Measurements from ENCODE around the gene PTH1R. TPM values are rescaled to one million over a fixed set of nuclear protein-coding genes. Genes with fewer than 3 reads are reported as not detected.

PTH1R gene
- total RNA-seq, 5 donors from 2014 or later (not counting 1 experiment from before 2014, with no cell fraction given) = 0.32 TPM; not detected in 4

GRCh38 chr3:46925585-46925934 is 48.0 kb downstream of the PTH1R start:
- H3K9me3 ChIP-seq = no peaks in the 10 kb centered on the region
- ATAC-seq (replicated peaks in 1 of 4) (no peak), DNase-seq (no peak)
- H3K4me1 ChIP-seq (ENCODE audit: control insufficient read depth in 1 of 2, extremely low read depth in 1 of 2, insufficient read depth in 2 of 2, low read length in 2 of 2) = peaks cover 7 to 65% of the 10 kb centered on the region in 2 experiments
- Mint-ChIP-seq H3K27ac (peak overlapping the region in 1 of 2 donors; percentile 27), H3K27me3 (no peaks in the 10 kb centered on the region), H3K4me1 (peaks cover 46 to 62% (median 51%) of the 10 kb centered on the region in 3 donors), H3K9me3 (peaks cover 0 to 10% (median 5%) of the 10 kb centered on the region in 3 donors), H3K4me3 (no peak overlapping the region), H3K36me3 (peaks cover 55% of the 10 kb centered on the region)
- 89% methylated on average over 4 of the region's 5 CpGs for WGBS (ENCODE audit: insufficient coverage)
- no peak overlapping the region for H3K4me3 ChIP-seq (ENCODE audit: control insufficient read depth in 1 of 2, extremely low read depth in 1 of 2, low read length in 1 of 2)
- no peak overlapping the region for H3K27ac ChIP-seq (ENCODE audit: low read length)
- no peaks in the 10 kb centered on the region for H3K27me3 ChIP-seq (replicated peaks in 1 of 2; ENCODE audit: control insufficient read depth in 2 of 2, extremely low read depth in 1 of 2, insufficient read depth in 2 of 2, low read length in 1 of 2)
- CTCF ChIA-PET = no interaction called here
- peaks cover 23 to 59% of the 10 kb centered on the region in 2 donors for H3K36me3 ChIP-seq (ENCODE audit: control insufficient read depth in 2 of 2, extremely low read depth in 1 of 2, insufficient read depth in 1 of 2, low read length in 1 of 2)
- POLR2A ChIA-PET = no interaction called here

DNA sequence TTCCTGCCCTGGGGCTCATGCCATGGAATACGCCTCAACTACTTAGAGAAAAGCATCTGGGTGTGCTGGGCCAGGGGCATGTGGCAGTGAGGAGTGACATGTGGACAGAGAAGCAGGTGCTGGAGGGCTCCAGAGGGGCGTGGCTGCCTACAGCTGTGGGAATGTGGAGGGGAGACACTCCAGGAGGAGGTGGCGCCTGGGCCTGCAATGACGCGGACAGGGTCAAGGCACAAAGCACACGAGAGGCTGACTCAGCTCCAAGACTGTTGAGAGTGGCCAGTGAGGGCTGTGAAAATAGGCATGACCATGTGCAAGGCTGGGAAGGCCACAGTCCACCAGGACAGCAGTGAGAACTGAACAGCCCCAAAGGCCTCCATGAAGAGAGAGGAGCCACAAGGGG is 48.5 kb downstream of the PTH1R start:
- Histone ChIP-seq H3K36me3 (ENCODE audit: control insufficient read depth in 2 of 2, extremely low read depth in 1 of 2, insufficient read depth in 1 of 2, low read length in 1 of 2) (peaks cover 19 to 58% of the 10 kb centered on the region in 2 donors), H3K4me1 (ENCODE audit: control insufficient read depth in 1 of 2, extremely low read depth in 1 of 2, insufficient read depth in 2 of 2, low read length in 2 of 2) (peaks cover 7 to 70% of the 10 kb centered on the region in 2 experiments), H3K27ac (ENCODE audit: low read length) (peak overlapping the region; percentile 42), H3K27me3 (replicated peaks in 1 of 2; ENCODE audit: control insufficient read depth in 2 of 2, extremely low read depth in 1 of 2, insufficient read depth in 2 of 2, low read length in 1 of 2) (no peaks in the 10 kb centered on the region), H3K4me3 (ENCODE audit: control insufficient read depth in 1 of 2, extremely low read depth in 1 of 2, low read length in 1 of 2) (no peak overlapping the region), H3K9me3 (no peaks in the 10 kb centered on the region)
- ATAC-seq (replicated peaks in 1 of 4) = no peak
- peak overlapping the region; percentile 88 to 90 for H3K27ac Mint-ChIP-seq
- POLR2A ChIA-PET = no interaction called here
- peaks cover 51% of the 10 kb centered on the region for H3K36me3 Mint-ChIP-seq
- H3K4me1 Mint-ChIP-seq = peaks cover 51 to 67% (median 56%) of the 10 kb centered on the region in 3 donors
- CTCF ChIA-PET = no interaction called here
- 62% methylated on average over 4 of the region's 6 CpGs for WGBS (ENCODE audit: insufficient coverage)
- H3K27me3 Mint-ChIP-seq = no peaks in the 10 kb centered on the region
- DNase-seq = no peak
- peak overlapping the region in 1 of 3 donors; percentile 39 for H3K4me3 Mint-ChIP-seq
- peaks cover 0 to 10% (median 5%) of the 10 kb centered on the region in 3 donors for H3K9me3 Mint-ChIP-seq

DNA sequence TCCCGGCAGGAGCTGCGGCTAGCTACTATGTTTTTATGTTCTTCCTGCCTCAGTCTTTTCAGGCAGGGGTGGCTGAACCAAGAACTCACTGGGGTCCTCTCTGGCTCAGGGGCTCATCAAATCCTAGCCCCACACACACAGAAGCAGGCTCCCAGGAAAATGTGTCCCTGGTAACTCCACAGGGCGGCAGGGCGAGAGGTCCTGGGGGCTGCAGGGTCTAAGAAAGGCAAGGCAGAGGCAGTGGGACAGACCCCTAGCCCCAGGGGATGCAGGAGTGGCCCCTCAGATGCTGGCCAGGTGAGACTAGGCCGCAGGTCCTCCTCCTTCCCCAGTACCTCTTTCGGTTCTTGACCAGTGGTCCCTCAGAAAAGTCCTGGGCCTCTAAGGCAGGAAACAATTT is 48.9 kb downstream of the PTH1R start:
- H3K4me1 ChIP-seq (ENCODE audit: control insufficient read depth in 1 of 2, extremely low read depth in 1 of 2, insufficient read depth in 2 of 2, low read length in 2 of 2) = peaks cover 7 to 74% of the 10 kb centered on the region in 2 experiments
- H3K4me3 ChIP-seq (ENCODE audit: control insufficient read depth in 1 of 2, extremely low read depth in 1 of 2, low read length in 1 of 2) = no peak overlapping the region
- H3K27ac ChIP-seq (ENCODE audit: low read length) = peak overlapping the region; percentile 42

DNA sequence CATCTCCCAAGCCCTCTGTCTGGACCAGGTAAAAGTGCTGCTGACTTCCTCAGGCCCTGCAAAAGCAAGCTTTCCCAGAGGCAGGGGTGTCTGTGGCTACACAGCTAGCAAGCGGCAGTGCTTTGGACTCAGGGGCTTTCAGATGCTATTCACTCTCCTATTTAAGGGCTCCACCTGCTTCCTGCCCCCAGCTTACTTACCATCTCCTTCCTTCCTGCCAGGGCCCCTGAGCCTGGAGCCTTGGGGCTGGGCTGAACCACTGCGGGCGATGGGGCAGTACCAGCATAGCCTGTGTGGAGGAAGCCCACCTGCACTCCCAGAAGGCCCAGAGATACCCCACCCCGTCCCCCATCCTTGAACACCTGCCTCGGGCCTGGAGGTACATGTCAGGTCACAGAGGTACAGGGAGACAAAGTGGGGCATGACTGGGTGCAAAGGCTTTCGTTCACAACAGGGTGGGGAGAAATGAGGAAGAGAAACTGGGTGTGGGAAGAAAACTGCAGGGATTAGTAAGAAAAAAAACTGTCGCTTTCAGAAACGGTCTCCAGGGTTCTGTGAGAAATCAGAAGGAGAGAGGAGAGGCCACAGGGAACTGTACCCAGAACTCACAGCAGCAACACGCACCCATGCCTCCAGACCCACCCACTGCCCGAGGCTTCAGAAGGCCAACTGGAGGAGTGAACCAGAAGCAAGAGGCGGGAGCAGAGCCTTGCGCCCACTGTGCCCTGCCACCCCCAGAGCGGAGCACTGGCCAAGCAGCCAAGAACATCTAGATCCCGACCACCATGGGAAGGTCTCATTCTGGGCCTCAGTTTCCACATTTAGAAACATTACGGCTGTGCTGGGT is 49.6 kb downstream of the PTH1R start:
- peaks cover 45% of the 10 kb centered on the region for H3K36me3 Mint-ChIP-seq
- Histone ChIP-seq H3K27me3 (replicated peaks in 1 of 2; ENCODE audit: control insufficient read depth in 2 of 2, extremely low read depth in 1 of 2, insufficient read depth in 2 of 2, low read length in 1 of 2) (no peaks in the 10 kb centered on the region), H3K27ac (ENCODE audit: low read length) (peak overlapping the region; percentile 42), H3K9me3 (no peaks in the 10 kb centered on the region), H3K36me3 (ENCODE audit: control insufficient read depth in 2 of 2, extremely low read depth in 1 of 2, insufficient read depth in 1 of 2, low read length in 1 of 2) (peaks cover 13 to 54% of the 10 kb centered on the region in 2 donors), H3K4me3 (ENCODE audit: control insufficient read depth in 1 of 2, extremely low read depth in 1 of 2, low read length in 1 of 2) (peak overlapping the region in 1 of 2 donors; percentile 17), H3K4me1 (ENCODE audit: control insufficient read depth in 1 of 2, extremely low read depth in 1 of 2, insufficient read depth in 2 of 2, low read length in 2 of 2) (peaks cover 7 to 80% of the 10 kb centered on the region in 2 experiments)
- ATAC-seq (replicated peaks in 1 of 4) = peak; percentile 59 to 69 (median 68)
- ChIA-PET POLR2A (no interaction called here), CTCF (interaction anchor here (0.6 kb wide), 2 partner anchors 14 to 32 kb away, joined by 3 to 4 read pairs; no protein-coding TSS in a partner anchor)
- peak overlapping the region; percentile 7 to 62 (median 48) for H3K4me3 Mint-ChIP-seq
- peak overlapping the region; percentile 88 to 90 for H3K27ac Mint-ChIP-seq
- H3K9me3 Mint-ChIP-seq = peaks cover 0 to 10% (median 5%) of the 10 kb centered on the region in 3 donors
- WGBS (ENCODE audit: insufficient coverage) = 62% methylated on average over 10 of the region's 15 CpGs
- peak in 10 of 35 experiments; percentile 11 to 39 (median 17) for DNase-seq
- H3K27me3 Mint-ChIP-seq = no peaks in the 10 kb centered on the region
- peaks cover 62 to 78% (median 66%) of the 10 kb centered on the region in 3 donors for H3K4me1 Mint-ChIP-seq

More for the DNA sequence above, 48.9 kb downstream of the PTH1R start:
- Mint-ChIP-seq H3K4me1 (peaks cover 55 to 71% (median 60%) of the 10 kb centered on the region in 3 donors), H3K4me3 (peak overlapping the region in 1 of 3 donors; percentile 62), H3K9me3 (peaks cover 0 to 10% (median 5%) of the 10 kb centered on the region in 3 donors), H3K36me3 (peaks cover 50% of the 10 kb centered on the region), H3K27me3 (no peaks in the 10 kb centered on the region), H3K27ac (peak overlapping the region; percentile 88 to 90)
- DNase-seq = no peak
- ChIA-PET POLR2A (no interaction called here), CTCF (interaction anchor here in 1 of 2 donors (0.6 kb wide), 1 partner anchor 14 kb away, joined by 3 read pairs; no protein-coding TSS in a partner anchor)
- H3K9me3 ChIP-seq = no peaks in the 10 kb centered on the region
- no peak for ATAC-seq (replicated peaks in 1 of 4)
- no peaks in the 10 kb centered on the region for H3K27me3 ChIP-seq (replicated peaks in 1 of 2; ENCODE audit: control insufficient read depth in 2 of 2, extremely low read depth in 1 of 2, insufficient read depth in 2 of 2, low read length in 1 of 2)
- 78% methylated on average over 4 of the region's 6 CpGs for WGBS (ENCODE audit: insufficient coverage)
- peaks cover 16 to 56% of the 10 kb centered on the region in 2 donors for H3K36me3 ChIP-seq (ENCODE audit: control insufficient read depth in 2 of 2, extremely low read depth in 1 of 2, insufficient read depth in 1 of 2, low read length in 1 of 2)

GRCh38 chr3:46927718-46928073 is 50.2 kb downstream of the PTH1R start:
- H3K27ac Mint-ChIP-seq = peak overlapping the region; percentile 69 to 90
- POLR2A ChIA-PET = interaction anchor here in 1 of 2 donors (0.7 kb wide), 1 partner anchor 46 kb away, joined by 4 read pairs; no protein-coding TSS in a partner anchor
- peak overlapping the region in 1 of 3 donors; percentile 62 for H3K4me3 Mint-ChIP-seq
- Histone ChIP-seq H3K36me3 (ENCODE audit: control insufficient read depth in 2 of 2, extremely low read depth in 1 of 2, insufficient read depth in 1 of 2, low read length in 1 of 2) (peaks cover 10 to 48% of the 10 kb centered on the region in 2 donors), H3K27ac (ENCODE audit: low read length) (peak overlapping the region; percentile 42), H3K9me3 (no peaks in the 10 kb centered on the region), H3K4me1 (ENCODE audit: control insufficient read depth in 1 of 2, extremely low read depth in 1 of 2, insufficient read depth in 2 of 2, low read length in 2 of 2) (peaks cover 7 to 86% of the 10 kb centered on the region in 2 experiments), H3K4me3 (ENCODE audit: control insufficient read depth in 1 of 2, extremely low read depth in 1 of 2, low read length in 1 of 2) (peak overlapping the region in 1 of 2 donors; percentile 17), H3K27me3 (replicated peaks in 1 of 2; ENCODE audit: control insufficient read depth in 2 of 2, extremely low read depth in 1 of 2, insufficient read depth in 2 of 2, low read length in 1 of 2) (no peaks in the 10 kb centered on the region)
- CTCF ChIA-PET = interaction anchor here in 1 of 2 donors (0.6 to 1.2 kb wide), 2 partner anchors 18 to 33 kb away, joined by 3 to 4 read pairs; no protein-coding TSS in a partner anchor
- DNase-seq (no peak), ATAC-seq (replicated peaks in 1 of 4) (no peak)
- H3K4me1 Mint-ChIP-seq = peaks cover 67 to 84% (median 72%) of the 10 kb centered on the region in 3 donors
- 100% methylated on average over 2 of the region's 6 CpGs for WGBS (ENCODE audit: insufficient coverage)
- no peaks in the 10 kb centered on the region for H3K27me3 Mint-ChIP-seq
- peaks cover 42% of the 10 kb centered on the region for H3K36me3 Mint-ChIP-seq
- peaks cover 0 to 10% (median 5%) of the 10 kb centered on the region in 3 donors for H3K9me3 Mint-ChIP-seq

DNA sequence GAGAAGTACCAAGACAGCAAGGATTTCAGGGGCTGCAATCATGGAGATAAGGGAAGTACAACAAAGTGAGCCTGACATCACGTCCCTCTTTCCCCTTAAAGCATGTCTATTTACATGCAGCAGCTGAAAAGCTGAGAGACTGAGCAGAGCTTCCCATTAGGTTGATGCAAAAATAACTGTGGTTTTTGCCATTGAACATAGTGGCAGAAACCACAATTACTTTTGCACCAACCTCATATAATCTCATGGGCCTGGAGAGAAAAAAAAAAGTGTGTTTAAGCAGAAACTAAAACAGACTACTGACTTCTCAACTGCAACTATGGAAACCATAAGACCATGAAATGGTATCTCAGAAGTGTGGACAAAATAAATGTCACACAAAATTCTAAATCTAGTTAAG is 50.8 kb downstream of the PTH1R start:
- H3K4me1 Mint-ChIP-seq = peaks cover 66 to 90% (median 76%) of the 10 kb centered on the region in 3 donors
- H3K4me1 ChIP-seq (ENCODE audit: control insufficient read depth in 1 of 2, extremely low read depth in 1 of 2, insufficient read depth in 2 of 2, low read length in 2 of 2) = peaks cover 7 to 90% of the 10 kb centered on the region in 2 experiments
- no peak overlapping the region for H3K4me3 ChIP-seq (ENCODE audit: control insufficient read depth in 1 of 2, extremely low read depth in 1 of 2, low read length in 1 of 2)
- H3K27ac Mint-ChIP-seq = peak overlapping the region; percentile 62 to 69
- DNase-seq (peak in 1 of 35 experiments; percentile 51), ATAC-seq (replicated peaks in 1 of 4) (peak in 1 of 4 experiments; percentile 30)
- CTCF ChIA-PET = interaction anchor here in 1 of 2 donors (1.2 kb wide), 1 partner anchor 19 kb away, joined by 3 read pairs; no protein-coding TSS in a partner anchor
- POLR2A ChIA-PET = interaction anchor here in 1 of 2 donors (0.7 kb wide), 1 partner anchor 45 kb away, joined by 4 read pairs; no protein-coding TSS in a partner anchor
- H3K9me3 Mint-ChIP-seq = peaks cover 0 to 10% (median 5%) of the 10 kb centered on the region in 3 donors
- H3K27me3 ChIP-seq (replicated peaks in 1 of 2; ENCODE audit: control insufficient read depth in 2 of 2, extremely low read depth in 1 of 2, insufficient read depth in 2 of 2, low read length in 1 of 2) = no peaks in the 10 kb centered on the region
- no peaks in the 10 kb centered on the region for H3K27me3 Mint-ChIP-seq
- WGBS (ENCODE audit: insufficient coverage) = 17% methylated on average over 1 of the region's 1 CpG
- H3K27ac ChIP-seq (ENCODE audit: low read length) = peak overlapping the region; percentile 14
- H3K4me3 Mint-ChIP-seq = peak overlapping the region in 1 of 3 donors; percentile 55
- peaks cover 6 to 42% of the 10 kb centered on the region in 2 donors for H3K36me3 ChIP-seq (ENCODE audit: control insufficient read depth in 2 of 2, extremely low read depth in 1 of 2, insufficient read depth in 1 of 2, low read length in 1 of 2)
- peaks cover 36% of the 10 kb centered on the region for H3K36me3 Mint-ChIP-seq
- H3K9me3 ChIP-seq = no peaks in the 10 kb centered on the region
